Suppressor macrophage treated with lipopolysaccharide for 1 hour (primary cell): ENCODE results near the gene CSNK1G1.

Source experiments
- DNase-seq, 3 donors: peaks; one replicate each; pipeline ENCODE4 v3.0.0-alpha.2; 2020 to 2022

Gene CSNK1G1

GRCh38 chr15:64152507-64153387 is 203.2 kb downstream of the CSNK1G1 start:
- peak in 2 of 3 donors; percentile 15 to 26 for DNase-seq

GRCh38 chr15:64151727-64152506 is 204.1 kb downstream of the CSNK1G1 start, which contains the start of gene SNX22:
Gene SNX22 (plus strand): TSS chr15:64151731. CDS start chr15:64151776, 45 bp downstream.
- DNase-seq = peak in 1 of 3 donors; percentile 22

- DNase-seq = peak; percentile 30 to 43 (median 38)
Measured at GRCh38 chr15:64149893-64150578, 205.9 kb downstream of the CSNK1G1 start.

GRCh38 chr15:64149424-64149823 is 206.5 kb downstream of the CSNK1G1 start:
- DNase-seq = peak; percentile 11 to 29 (median 29)

- no peak for DNase-seq
Measured at GRCh38 chr15:64148581-64148980, 207.4 kb downstream of the CSNK1G1 start.

GRCh38 chr15:64148168-64148567 is 207.8 kb downstream of the CSNK1G1 start:
- DNase-seq = no peak

GRCh38 chr15:64146885-64147681 is 208.9 kb downstream of the CSNK1G1 start:
- DNase-seq = no peak

- no peak for DNase-seq
Measured at GRCh38 chr15:64146520-64146884, 209.5 kb downstream of the CSNK1G1 start.

GRCh38 chr15:64146041-64146440 is 209.9 kb downstream of the CSNK1G1 start:
- no peak for DNase-seq

GRCh38 chr15:64144565-64145281 is 211.2 kb downstream of the CSNK1G1 start:
- DNase-seq = no peak

GRCh38 chr15:64144192-64144564 is 211.8 kb downstream of the CSNK1G1 start:
- no peak for DNase-seq

GRCh38 chr15:64143276-64143675 is 212.7 kb downstream of the CSNK1G1 start:
- no peak for DNase-seq

GRCh38 chr15:64141798-64142512 is 214.0 kb downstream of the CSNK1G1 start:
- no peak for DNase-seq

GRCh38 chr15:64138331-64138941 is 217.5 kb downstream of the CSNK1G1 start:
- DNase-seq = no peak

GRCh38 chr15:64137226-64137833 is 218.6 kb downstream of the CSNK1G1 start:
- DNase-seq = no peak

GRCh38 chr15:64136347-64136746 is 219.6 kb downstream of the CSNK1G1 start:
- DNase-seq = no peak

- DNase-seq = no peak
Measured at GRCh38 chr15:64134345-64134829, 221.6 kb downstream of the CSNK1G1 start.

- no peak for DNase-seq
Measured at GRCh38 chr15:64133623-64134344, 222.2 kb downstream of the CSNK1G1 start.

- no peak for DNase-seq
Measured at GRCh38 chr15:64132217-64132616, 223.8 kb downstream of the CSNK1G1 start.
